SK-N-SH (cell line): ENCODE results near the gene FBLIM1.

Experiments
- EP300 ChIP-seq, 2 experiments: IDR thresholded peaks; 2 replicates each; pipeline versions ENCODE4 v1.4.0 to v1.6.1; 2012; ENCODE audit warnings: borderline replicate concordance in 1 of 2, low read depth in 1 of 2, low read length in 1 of 2
- FOSL2 ChIP-seq: IDR thresholded peaks from 2 replicates; pipeline ENCODE4 v1.4.0; 2012; ENCODE audit warnings: low read depth, mild to moderate bottlenecking, moderate library complexity, borderline replicate concordance
- FOXJ3 ChIP-seq: sonication (generic); formaldehyde crosslinking; IDR thresholded peaks from 2 replicates; pipeline ENCODE4 v1.5.1; 2020; ENCODE audit warnings: mild to moderate bottlenecking, missing genetic modification reagents
- NRF1 ChIP-seq: IDR thresholded peaks from 2 replicates; pipeline ENCODE4 v1.6.1; 2012; ENCODE audit warnings: low read depth, mild to moderate bottlenecking, low read length
- POLR2AphosphoS5 ChIP-seq: IDR thresholded peaks from 2 replicates; pipeline ENCODE4 v1.6.1; 2012; ENCODE audit warnings: low read depth, low read length
- RAD21 ChIP-seq: IDR thresholded peaks from 2 replicates; pipeline ENCODE4 v1.6.1; 2012; ENCODE audit warnings: mild to moderate bottlenecking, low read length
- RCOR1 ChIP-seq: fragments of 150-350 bp; IDR thresholded peaks from 2 replicates; pipeline ENCODE4 v1.6.1; 2017; ENCODE audit warnings: antibody characterized with exemption, low read length
- SIN3A ChIP-seq: IDR thresholded peaks from 2 replicates; pipeline ENCODE4 v1.6.1; 2012; ENCODE audit warnings: low read depth, mild to moderate bottlenecking, low read length, moderate library complexity, borderline replicate concordance
- TAF1 ChIP-seq: IDR thresholded peaks from 2 replicates; pipeline ENCODE4 v1.6.1; 2012; ENCODE audit warnings: low read depth, mild to moderate bottlenecking, low read length, moderate library complexity, borderline replicate concordance
- TCF12 ChIP-seq: IDR thresholded peaks from 2 replicates; pipeline ENCODE4 v1.4.0; 2012
- TEAD4 ChIP-seq: IDR thresholded peaks from 2 replicates; pipeline ENCODE4 v1.4.0; 2012; ENCODE audit warnings: mild to moderate bottlenecking, borderline replicate concordance; ENCODE audit not compliant: insufficient read depth
- TF ChIP-seq, protein P1 (sequence below): fragments of 200-600 bp; sonication (generic); IDR thresholded peaks from 2 replicates; pipeline ENCODE4 v1.6.1; 2017; ENCODE audit warnings: antibody characterized with exemption, mild to moderate bottlenecking, moderate library complexity
- TF ChIP-seq, protein P2 (sequence below): IDR thresholded peaks from 2 replicates; pipeline ENCODE4 v1.4.0; 2012; ENCODE audit warnings: low read depth
- TF ChIP-seq, protein P3 (sequence below): IDR thresholded peaks from 2 replicates; pipeline ENCODE4; 2012

- TF ChIP-seq FOSL2 = no peak
- TF ChIP-seq, protein P1, sequence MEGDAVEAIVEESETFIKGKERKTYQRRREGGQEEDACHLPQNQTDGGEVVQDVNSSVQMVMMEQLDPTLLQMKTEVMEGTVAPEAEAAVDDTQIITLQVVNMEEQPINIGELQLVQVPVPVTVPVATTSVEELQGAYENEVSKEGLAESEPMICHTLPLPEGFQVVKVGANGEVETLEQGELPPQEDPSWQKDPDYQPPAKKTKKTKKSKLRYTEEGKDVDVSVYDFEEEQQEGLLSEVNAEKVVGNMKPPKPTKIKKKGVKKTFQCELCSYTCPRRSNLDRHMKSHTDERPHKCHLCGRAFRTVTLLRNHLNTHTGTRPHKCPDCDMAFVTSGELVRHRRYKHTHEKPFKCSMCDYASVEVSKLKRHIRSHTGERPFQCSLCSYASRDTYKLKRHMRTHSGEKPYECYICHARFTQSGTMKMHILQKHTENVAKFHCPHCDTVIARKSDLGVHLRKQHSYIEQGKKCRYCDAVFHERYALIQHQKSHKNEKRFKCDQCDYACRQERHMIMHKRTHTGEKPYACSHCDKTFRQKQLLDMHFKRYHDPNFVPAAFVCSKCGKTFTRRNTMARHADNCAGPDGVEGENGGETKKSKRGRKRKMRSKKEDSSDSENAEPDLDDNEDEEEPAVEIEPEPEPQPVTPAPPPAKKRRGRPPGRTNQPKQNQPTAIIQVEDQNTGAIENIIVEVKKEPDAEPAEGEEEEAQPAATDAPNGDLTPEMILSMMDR = no peak
- no peak for TF ChIP-seq POLR2AphosphoS5
- no peak for TF ChIP-seq FOXJ3
- TF ChIP-seq NRF1 = no peak
- TF ChIP-seq RCOR1 = no peak
- no peak for TF ChIP-seq TCF12
- TF ChIP-seq TEAD4 = no peak
- TF ChIP-seq, protein P2, sequence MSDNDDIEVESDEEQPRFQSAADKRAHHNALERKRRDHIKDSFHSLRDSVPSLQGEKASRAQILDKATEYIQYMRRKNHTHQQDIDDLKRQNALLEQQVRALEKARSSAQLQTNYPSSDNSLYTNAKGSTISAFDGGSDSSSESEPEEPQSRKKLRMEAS = no peak
- TF ChIP-seq, protein P3, sequence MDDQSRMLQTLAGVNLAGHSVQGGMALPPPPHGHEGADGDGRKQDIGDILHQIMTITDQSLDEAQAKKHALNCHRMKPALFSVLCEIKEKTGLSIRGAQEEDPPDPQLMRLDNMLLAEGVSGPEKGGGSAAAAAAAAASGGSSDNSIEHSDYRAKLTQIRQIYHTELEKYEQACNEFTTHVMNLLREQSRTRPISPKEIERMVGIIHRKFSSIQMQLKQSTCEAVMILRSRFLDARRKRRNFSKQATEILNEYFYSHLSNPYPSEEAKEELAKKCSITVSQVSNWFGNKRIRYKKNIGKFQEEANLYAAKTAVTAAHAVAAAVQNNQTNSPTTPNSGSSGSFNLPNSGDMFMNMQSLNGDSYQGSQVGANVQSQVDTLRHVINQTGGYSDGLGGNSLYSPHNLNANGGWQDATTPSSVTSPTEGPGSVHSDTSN = no peak
- no peak for TF ChIP-seq TAF1
- TF ChIP-seq SIN3A = no peak
- TF ChIP-seq EP300 (IDR thresholded peaks at IDR 0.05; ENCODE audit: borderline replicate concordance in 1 of 2, low read depth in 1 of 2, low read length in 1 of 2) = no peak
- TF ChIP-seq RAD21 = no peak
These were observed 21.0 kb upstream of the FBLIM1 start for GRCh38 chr1:15737324-15738319.
